Thymus (tissue), 11 donors: ENCODE results near the gene SLC22A12. TPM values are rescaled to one million over a fixed set of nuclear protein-coding genes. Genes with fewer than 3 reads are reported as not detected.

ENCODE experiments used
- DNase-seq, 9 donors: peaks; one replicate each; pipeline ENCODE4 v3.0.0-alpha.2; 2013; ENCODE audit warnings: low spot score in 9 of 9, low read depth in 6 of 9, missing footprints in 1 of 9
- H3K27ac ChIP-seq, 2 donors: one replicate each; pipeline ENCODE4 v1.5.1; 2013; ENCODE audit warnings: control low read depth in 1 of 2, low read depth in 1 of 2, low read length in 1 of 2, mild to moderate bottlenecking in 1 of 2, moderate library complexity in 1 of 2
- H3K27me3 ChIP-seq, 2 donors: one replicate each; pipeline ENCODE4 v1.5.1; 2013; ENCODE audit warnings: low read length in 1 of 2; ENCODE audit not compliant: control insufficient read depth in 2 of 2, insufficient read depth in 1 of 2
- H3K36me3 ChIP-seq, 2 donors: one replicate each; pipeline ENCODE4 v1.5.1; 2013; ENCODE audit warnings: low read length in 1 of 2, mild to moderate bottlenecking in 1 of 2, moderate library complexity in 1 of 2; ENCODE audit not compliant: control insufficient read depth in 2 of 2, insufficient read depth in 2 of 2
- H3K4me1 ChIP-seq, 2 donors: one replicate each; pipeline ENCODE4 v1.5.1; 2013; ENCODE audit warnings: low read length in 2 of 2; ENCODE audit not compliant: control insufficient read depth in 2 of 2, insufficient read depth in 2 of 2
- H3K4me3 ChIP-seq, 2 donors: one replicate each; pipeline ENCODE4 v1.5.1; 2013; ENCODE audit warnings: low read length in 2 of 2, control low read depth in 1 of 2, mild to moderate bottlenecking in 1 of 2
- H3K9me3 ChIP-seq, 2 donors: one replicate each; pipeline ENCODE4 v1.5.1; 2013; ENCODE audit warnings: low read length in 1 of 2, mild to moderate bottlenecking in 1 of 2; ENCODE audit not compliant: control insufficient read depth in 2 of 2, insufficient read depth in 1 of 2
- WGBS: extraction: QIAGEN DNeasy Blood & Tissue Kit; methylation state at CpG from one replicate; pipeline ENCODE4 v1.1.7; 2013; 5-methylcytosine and 5-hydroxymethylcytosine counted together
- polyA plus RNA-seq: library from polyadenylated mRNA; stranded (reverse); fragments of 200-250 nt; gene quantifications from one replicate; pipeline ENCODE4 v1.2.3, GENCODE V29; 2013
- total RNA-seq: library from RNA; stranded (reverse); fragments of 120-200 nt; gene quantifications from one replicate; pipeline ENCODE4 v1.2.4, GENCODE V29; 2013
- donor health status: healthy.

Gene SLC22A12
- total and polyA plus RNA-seq, 2 donors: not detected

DNA sequence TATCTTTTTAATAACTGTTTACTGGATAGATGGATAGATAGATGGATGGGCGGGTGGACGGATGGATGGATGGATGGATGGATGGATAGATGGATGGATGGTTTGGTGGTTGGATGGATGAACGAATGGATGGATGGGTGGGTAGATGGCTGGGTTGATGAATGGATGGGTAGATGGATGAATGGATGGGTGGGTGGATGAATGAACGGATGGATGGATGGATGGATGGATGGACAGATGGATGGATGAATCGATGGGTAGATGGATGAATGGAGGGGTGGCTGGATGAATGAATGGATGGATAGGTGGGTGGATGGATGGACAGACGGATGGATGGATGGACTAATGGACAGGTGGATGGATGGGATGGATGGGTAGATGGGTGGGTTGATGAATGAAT is 13.8 kb upstream of the SLC22A12 start:
- H3K4me3 ChIP-seq: no peak overlapping the region
- no peaks in the 10 kb centered on the region for H3K27me3 ChIP-seq
- no peaks in the 10 kb centered on the region for H3K36me3 ChIP-seq
- peaks cover 0 to 5% of the 10 kb centered on the region in 2 donors for H3K9me3 ChIP-seq
- 95% methylated on average over 6 of the region's 6 CpGs for WGBS
- H3K4me1 ChIP-seq: no peaks in the 10 kb centered on the region
- no peak for DNase-seq
- no peak overlapping the region for H3K27ac ChIP-seq

DNA sequence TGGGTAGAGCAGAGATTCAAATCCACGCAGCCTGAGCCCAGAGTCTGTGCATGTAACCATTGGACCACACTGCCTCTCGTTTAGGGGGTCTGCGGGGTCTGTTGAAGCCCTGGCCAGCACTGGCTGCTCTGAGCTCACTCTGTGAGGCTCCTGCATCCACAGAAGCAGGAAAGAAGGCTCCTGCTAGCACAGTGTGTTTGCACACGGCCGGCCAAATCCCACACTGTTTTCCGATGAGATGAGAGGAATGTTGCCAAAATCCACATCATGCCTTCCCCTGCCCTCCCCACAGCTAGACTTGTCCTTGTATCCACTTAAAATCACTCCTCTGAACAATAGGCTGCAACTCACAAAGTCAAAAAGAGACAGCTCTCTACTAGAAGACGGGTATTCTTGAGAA is 10.6 kb upstream of the SLC22A12 start:
- 95% methylated on average over 7 of the region's 7 CpGs for WGBS
- Histone ChIP-seq H3K27ac (no peak overlapping the region), H3K9me3 (peaks cover 0 to 5% of the 10 kb centered on the region in 2 donors), H3K36me3 (no peaks in the 10 kb centered on the region), H3K4me1 (no peaks in the 10 kb centered on the region), H3K27me3 (no peaks in the 10 kb centered on the region), H3K4me3 (no peak overlapping the region)
- DNase-seq: no peak

GRCh38 chr11:64581057-64581523 is 9.9 kb upstream of the SLC22A12 start:
- Histone ChIP-seq H3K27me3 (no peaks in the 10 kb centered on the region), H3K27ac (no peak overlapping the region), H3K36me3 (no peaks in the 10 kb centered on the region), H3K9me3 (peaks cover 0 to 5% of the 10 kb centered on the region in 2 donors), H3K4me3 (no peak overlapping the region), H3K4me1 (no peaks in the 10 kb centered on the region)
- no peak for DNase-seq
- whole genome bisulfite sequencing: 97% methylated on average over 17 of the region's 17 CpGs

DNA sequence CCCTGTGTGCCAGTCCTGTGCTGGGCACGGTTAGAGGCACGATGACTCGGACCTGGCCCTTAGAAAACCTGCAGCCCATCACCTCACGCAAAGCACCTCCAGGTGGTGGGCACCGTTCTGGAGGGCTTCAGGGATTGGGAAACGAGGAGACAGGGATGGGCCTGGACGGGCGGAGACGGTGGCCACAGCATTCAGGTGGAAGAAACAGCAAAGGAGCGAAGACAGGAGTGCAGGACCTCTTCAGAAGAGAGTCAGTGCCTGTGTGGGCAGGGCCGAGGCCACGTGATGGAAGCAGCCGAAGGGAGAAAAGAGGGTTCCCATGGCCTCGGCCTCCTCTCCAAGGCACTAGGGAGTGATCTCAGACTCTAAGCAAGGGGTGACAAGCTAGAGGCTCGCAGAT is 8.1 kb upstream of the SLC22A12 start:
- peaks cover 0 to 4% of the 10 kb centered on the region in 2 donors for H3K9me3 ChIP-seq
- DNase-seq: no peak
- WGBS: 96% methylated on average over 15 of the region's 15 CpGs
- no peaks in the 10 kb centered on the region for H3K27me3 ChIP-seq
- H3K4me1 ChIP-seq: no peaks in the 10 kb centered on the region
- no peak overlapping the region for H3K4me3 ChIP-seq
- H3K36me3 ChIP-seq: no peaks in the 10 kb centered on the region
- no peak overlapping the region for H3K27ac ChIP-seq

- Histone ChIP-seq H3K9me3 (peaks cover 0 to 4% of the 10 kb centered on the region in 2 donors), H3K27ac (no peak overlapping the region), H3K27me3 (no peaks in the 10 kb centered on the region), H3K36me3 (no peaks in the 10 kb centered on the region), H3K4me3 (no peak overlapping the region), H3K4me1 (no peaks in the 10 kb centered on the region)
- DNase-seq: no peak
- WGBS: 92% methylated on average over 28 of the region's 28 CpGs
Observed at GRCh38 chr11:64583296-64584262, 7.4 kb upstream of the SLC22A12 start.

- H3K4me3 ChIP-seq: no peak overlapping the region
- H3K36me3 ChIP-seq: no peaks in the 10 kb centered on the region
- 78% methylated on average over 8 of the region's 8 CpGs for WGBS
- H3K27ac ChIP-seq: no peak overlapping the region
- H3K4me1 ChIP-seq: no peaks in the 10 kb centered on the region
- no peak for DNase-seq
- no peaks in the 10 kb centered on the region for H3K27me3 ChIP-seq
- H3K9me3 ChIP-seq: peaks cover 0 to 9% of the 10 kb centered on the region in 2 donors
Observed at GRCh38 chr11:64585150-64585549, 5.9 kb upstream of the SLC22A12 start.

DNA sequence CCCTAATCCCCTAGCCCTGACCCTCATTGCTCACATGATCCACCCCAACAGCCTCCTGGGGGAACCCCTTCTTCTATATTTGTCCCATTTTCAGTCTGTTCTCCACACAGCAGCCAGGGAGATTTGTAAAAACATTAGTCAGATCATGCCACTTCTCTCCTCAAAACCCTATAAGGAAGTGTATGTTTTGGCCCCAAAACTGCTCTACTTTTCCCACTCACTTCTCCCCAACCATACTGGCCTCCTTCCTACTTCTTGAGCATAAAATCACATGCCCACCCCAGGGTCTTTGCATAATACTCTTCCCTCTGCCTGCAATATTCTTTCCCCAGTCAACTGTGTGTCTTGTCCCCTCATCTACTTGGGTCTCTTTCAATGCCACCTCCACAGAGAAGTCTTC is 4.7 kb upstream of the SLC22A12 start:
- no peaks in the 10 kb centered on the region for H3K27me3 ChIP-seq
- DNase-seq: no peak
- no peak overlapping the region for H3K27ac ChIP-seq
- peaks cover 0 to 9% of the 10 kb centered on the region in 2 donors for H3K9me3 ChIP-seq
- no peaks in the 10 kb centered on the region for H3K36me3 ChIP-seq
- H3K4me3 ChIP-seq: no peak overlapping the region
- no peaks in the 10 kb centered on the region for H3K4me1 ChIP-seq

GRCh38 chr11:64588701-64589100 is 2.3 kb upstream of the SLC22A12 start:
- Histone ChIP-seq H3K27me3 (no peaks in the 10 kb centered on the region), H3K9me3 (peaks cover 0 to 9% of the 10 kb centered on the region in 2 donors), H3K27ac (no peak overlapping the region), H3K36me3 (no peaks in the 10 kb centered on the region), H3K4me1 (no peaks in the 10 kb centered on the region), H3K4me3 (no peak overlapping the region)
- 95% methylated on average over 2 of the region's 2 CpGs for WGBS
- no peak for DNase-seq
